H1 (cell line): ENCODE measurements around the gene GSC. TPM values are rescaled to one million over a fixed set of nuclear protein-coding genes. Genes with fewer than 3 reads are reported as not detected.

ENCODE experiments used
- CTCF ChIA-PET: fragments of 300-600 bp; sonication (Branson Sonifier 250); formaldehyde crosslinking; loops from one replicate; lab custom pipeline; 2021; ENCODE audit not compliant: partially characterized antibody; lab: Charles Lee
- POLR2A ChIA-PET: fragments of 300-600 bp; sonication (Branson Sonifier 250); formaldehyde crosslinking; loops from one replicate; lab custom pipeline; 2021; ENCODE audit warnings: inconsistent platforms; ENCODE audit not compliant: partially characterized antibody; lab: Charles Lee
- DNase-seq, 2 experiments: peaks; one replicate each; pipeline versions ENCODE4 v3.0.0 to v3.0.0-alpha.2; 2010 to 2022; ENCODE audit warnings: low spot score in 2 of 2, low read depth in 1 of 2, mixed read lengths in 1 of 2
- FAIRE-seq: peaks from 2 replicates; lab custom pipeline; 2011; peaks lifted over from hg19 to GRCh38; lab: Jason Lieb, UNC
- H2AFZ ChIP-seq: 2 replicates; pipeline ENCODE4 v1.8.1; 2012; ENCODE audit warnings: low read length, inconsistent platforms
- H2AK5ac ChIP-seq: 2 replicates; pipeline ENCODE4 v1.6.1; 2013; ENCODE audit warnings: low read depth, low read length
- H2BK120ac ChIP-seq: replicated peaks from 2 replicates; pipeline ENCODE3; 2013; ENCODE audit warnings: low read depth, low read length, inconsistent platforms
- H2BK12ac ChIP-seq: 2 replicates; pipeline ENCODE4 v1.6.1; 2013; ENCODE audit warnings: low read depth, low read length
- H2BK15ac ChIP-seq: 2 replicates; pipeline ENCODE4 v1.6.1; 2013; ENCODE audit warnings: low read length
- H2BK20ac ChIP-seq: 2 replicates; pipeline ENCODE4 v1.6.1; 2013; ENCODE audit warnings: low read length
- H2BK5ac ChIP-seq: 2 replicates; pipeline ENCODE4 v1.6.1; 2013; ENCODE audit warnings: low read depth, low read length
- H3K14ac ChIP-seq: 2 replicates; pipeline ENCODE4 v1.6.1; 2013; ENCODE audit warnings: inconsistent platforms; ENCODE audit not compliant: insufficient read length
- H3K18ac ChIP-seq: 2 replicates; pipeline ENCODE4 v1.6.1; 2013; ENCODE audit warnings: low read length; ENCODE audit errors: extremely low read depth
- H3K23ac ChIP-seq: 2 replicates; pipeline ENCODE4 v1.6.1; 2013; ENCODE audit warnings: inconsistent platforms; ENCODE audit not compliant: insufficient read length
- H3K23me2 ChIP-seq: 2 replicates; pipeline ENCODE4 v1.6.1; 2013; ENCODE audit warnings: low read depth, low read length
- H3K27ac ChIP-seq: 2 replicates; pipeline ENCODE4 v1.6.1; 2011; ENCODE audit warnings: low read depth, low read length, inconsistent platforms
- H3K27me3 ChIP-seq, 4 experiments: replicated peaks in 1 of 4; 1 replicate in 1 of 4; 2 replicates in 3 of 4; pipeline versions ENCODE4 v1.6.1 to v1.8.1; 2011 to 2013; ENCODE audit warnings: low read length in 3 of 4, mild to moderate bottlenecking in 3 of 4, inconsistent platforms in 2 of 4, mixed read lengths in 2 of 4, moderate library complexity in 1 of 4; ENCODE audit not compliant: control insufficient read depth in 3 of 4, insufficient read depth in 3 of 4; ENCODE audit errors: extremely low read depth in 1 of 4
- H3K36me3 ChIP-seq, 4 experiments: 2 replicates each; pipeline versions ENCODE4 v1.6.1 to v1.8.1; 2011 to 2013; ENCODE audit warnings: mild to moderate bottlenecking in 4 of 4, low read length in 3 of 4, moderate library complexity in 2 of 4, control low read depth in 1 of 4, inconsistent platforms in 1 of 4; ENCODE audit not compliant: insufficient read depth in 4 of 4, control insufficient read depth in 2 of 4
- H3K4ac ChIP-seq: replicated peaks from 2 replicates; pipeline ENCODE3; 2013; ENCODE audit warnings: low read length, low read depth, mixed read lengths, inconsistent platforms; ENCODE audit not compliant: insufficient read length
- H3K4me1 ChIP-seq, 4 experiments: replicated peaks in 1 of 4; 1 replicate in 1 of 4; 2 replicates in 3 of 4; pipeline versions ENCODE4 v1.6.1 to v1.8.1; 2011 to 2013; ENCODE audit warnings: low read length in 3 of 4, inconsistent platforms in 2 of 4, mixed read lengths in 1 of 4; ENCODE audit not compliant: insufficient read depth in 4 of 4, control insufficient read depth in 3 of 4
- H3K4me2 ChIP-seq, 2 experiments: 2 replicates each; pipeline versions ENCODE4 v1.6.1 to v1.8.1; 2011 to 2013; ENCODE audit warnings: low read depth in 2 of 2, low read length in 2 of 2, control low read depth in 1 of 2, inconsistent platforms in 1 of 2, mild to moderate bottlenecking in 1 of 2; ENCODE audit not compliant: insufficient read depth in 1 of 2
- H3K4me3 ChIP-seq, 4 experiments: fragments of 200-600, 300-600 bp in 1 of 4; sonication (generic), shearing (Covaris generic), sonication (Bioruptor Twin) in 1 of 4; 2 replicates each; pipeline versions ENCODE4 v1.5.1 to v1.8.1; 2011 to 2016; ENCODE audit warnings: low read length in 4 of 4, low read depth in 3 of 4, control low read depth in 2 of 4, inconsistent platforms in 2 of 4, mild to moderate bottlenecking in 2 of 4, mixed read lengths in 1 of 4, moderate library complexity in 1 of 4; ENCODE audit not compliant: insufficient read depth in 2 of 4; ENCODE audit errors: extremely low read depth in 1 of 4
- H3K56ac ChIP-seq: replicated peaks from 2 replicates; pipeline ENCODE3; 2013; ENCODE audit warnings: low read depth, mild to moderate bottlenecking, mixed read lengths, low read length, inconsistent platforms; ENCODE audit not compliant: insufficient read length
- H3K79me1 ChIP-seq: 2 replicates; pipeline ENCODE4 v1.6.1; 2013; ENCODE audit warnings: low read depth, low read length, control low read depth
- H3K79me2 ChIP-seq, 2 experiments: 2 replicates each; pipeline versions ENCODE4 v1.6.1 to v1.8.1; 2012 to 2013; ENCODE audit warnings: low read length in 2 of 2, mild to moderate bottlenecking in 2 of 2, inconsistent platforms in 1 of 2; ENCODE audit not compliant: insufficient read depth in 2 of 2, control insufficient read depth in 1 of 2
- H3K9ac ChIP-seq, 4 experiments: replicated peaks in 1 of 4; 1 replicate in 1 of 4; 2 replicates in 3 of 4; pipeline versions ENCODE4 v1.6.1 to v1.8.1; 2011 to 2013; ENCODE audit warnings: low read depth in 3 of 4, low read length in 3 of 4, control low read depth in 2 of 4, mild to moderate bottlenecking in 2 of 4, moderate library complexity in 2 of 4, inconsistent platforms in 1 of 4; ENCODE audit errors: extremely low read depth in 1 of 4
- H3K9me3 ChIP-seq, 2 experiments: 2 replicates each; pipeline versions ENCODE4 v1.6.1 to v1.8.1; 2012 to 2013; ENCODE audit warnings: mild to moderate bottlenecking in 2 of 2, moderate library complexity in 2 of 2, control low read depth in 1 of 2, inconsistent platforms in 1 of 2, low read depth in 1 of 2, low read length in 1 of 2, mixed read lengths in 1 of 2; ENCODE audit not compliant: insufficient read depth in 2 of 2
- H4K20me1 ChIP-seq, 2 experiments: replicated peaks in 1 of 2; 2 replicates each; pipeline versions ENCODE3 to v1.8.1; 2011 to 2013; ENCODE audit warnings: inconsistent platforms in 2 of 2, low read length in 2 of 2, mild to moderate bottlenecking in 1 of 2; ENCODE audit not compliant: insufficient read depth in 2 of 2, control insufficient read depth in 1 of 2
- H4K5ac ChIP-seq: 2 replicates; pipeline ENCODE4 v1.6.1; 2013; ENCODE audit warnings: low read length, low read depth, mixed read lengths, inconsistent platforms; ENCODE audit not compliant: insufficient read length
- H4K8ac ChIP-seq: 2 replicates; pipeline ENCODE4 v1.8.0; 2013; ENCODE audit warnings: mild to moderate bottlenecking, moderate library complexity, low read length, inconsistent platforms; ENCODE audit not compliant: insufficient read depth; ENCODE audit errors: extremely low read depth
- H4K91ac ChIP-seq: replicated peaks from 2 replicates; pipeline ENCODE3; 2013; ENCODE audit warnings: low read length, mixed read lengths, inconsistent platforms; ENCODE audit not compliant: insufficient read length
- ASH2L ChIP-seq: fragments of 200-600, 300-600 bp; sonication (generic); IDR thresholded peaks from one replicate; pipeline ENCODE4 v1.7.1; 2017; ENCODE audit warnings: low read length
- CHD2 ChIP-seq: IDR thresholded peaks from 2 replicates; pipeline ENCODE4 v1.6.1; 2012; ENCODE audit warnings: low read length, improper control_type of control experiment
- JUN ChIP-seq: IDR thresholded peaks from 2 replicates; pipeline ENCODE4 v1.6.1; 2011; ENCODE audit warnings: low read depth, mild to moderate bottlenecking, improper control_type of control experiment, low read length
- KDM5A ChIP-seq: fragments of 200-600 bp; IDR thresholded peaks from 2 replicates; pipeline ENCODE4 v1.7.1; 2012; ENCODE audit warnings: mild to moderate bottlenecking, low read length, inconsistent platforms, mixed read lengths
- POU5F1 ChIP-seq: IDR thresholded peaks from 2 replicates; pipeline ENCODE4 v1.6.1; 2011; ENCODE audit warnings: low read depth, mild to moderate bottlenecking, low read length, moderate library complexity
- RAD21 ChIP-seq, 2 experiments: IDR thresholded peaks in 1 of 2; conservative IDR thresholded peaks in 1 of 2; 2 replicates each; pipeline ENCODE4 v1.6.1; 2011; ENCODE audit warnings: low read depth in 2 of 2, low read length in 2 of 2, improper control_type of control experiment in 1 of 2, inconsistent platforms in 1 of 2, mild to moderate bottlenecking in 1 of 2, moderate library complexity in 1 of 2
- RBBP5 ChIP-seq: IDR thresholded peaks from 2 replicates; pipeline ENCODE4 v1.7.1; 2012; ENCODE audit warnings: low read depth, mild to moderate bottlenecking, inconsistent platforms, low read length, moderate library complexity, borderline replicate concordance
- RFX5 ChIP-seq: IDR thresholded peaks from 2 replicates; pipeline ENCODE4 v1.6.1; 2011; ENCODE audit warnings: low read depth, low read length, improper control_type of control experiment, borderline replicate concordance
- WGBS, 2 experiments: shearing (Covaris generic) in 1 of 2; methylation state at CpG; one replicate each; pipeline versions ENCODE4 v1.1.6 to v1.1.7; 2013 to 2015; ENCODE audit warnings: low lambda C conversion rate in 2 of 2, mixed read lengths in 2 of 2, inconsistent platforms in 1 of 2, low coverage in 1 of 2, missing lambda C conversion rate in 1 of 2; ENCODE audit not compliant: insufficient replicate concordance in 2 of 2, insufficient coverage in 1 of 2, insufficient read length in 1 of 2; ENCODE audit errors: extremely low coverage in 1 of 2, missing lambda C conversion rate in 1 of 2; 5-methylcytosine and 5-hydroxymethylcytosine counted together
- polyA plus RNA-seq, 7 experiments: library from polyadenylated mRNA; depleted of rRNA in 3 of 7; stranded (reverse) in 5 of 7; unstranded in 2 of 7; fragments of >200 nt in 5 of 7; fragments of 200-250 nt in 2 of 7; gene quantifications; 1 replicate in 5 of 7; 2 replicates in 1 of 7; 4 replicates in 1 of 7; pipeline versions ENCODE4 v1.2.1 to v1.2.3, GENCODE V29; 2011 to 2013; ENCODE audit warnings: missing spikeins in 2 of 7, mixed read lengths in 2 of 7
- total RNA-seq: library from RNA; stranded (reverse); fragmentation: NEBNext Ultra II Directional; extraction: Animal tissue kit (Norgen Biotek cat#: 25700); gene quantifications from 2 replicates; pipeline ENCODE4 v1.2.1, GENCODE V29; 2021

The GSC gene
- total and polyA plus RNA-seq, 2 of the 8 experiments (the other 6 are each of a cell fraction or from before 2014, with no cell fraction given), result 0.17 to 0.54 TPM

- Histone ChIP-seq H2BK5ac (no peak overlapping the region), H2BK120ac (no peak overlapping the region), H2BK15ac (no peak overlapping the region), H3K4me3 (no peak overlapping the region), H3K23ac (no peak overlapping the region), H3K4ac (no peak overlapping the region), H2AFZ (no peak overlapping the region), H3K79me2 (no peaks in the 10 kb centered on the region), H4K5ac (no peak overlapping the region), H3K18ac (no peak overlapping the region), H3K36me3 (no peaks in the 10 kb centered on the region), H3K27me3 (no peaks in the 10 kb centered on the region), H3K23me2 (peaks cover 2% of the 10 kb centered on the region; the same call in 1 of the 2 replicates), H4K8ac (no peak overlapping the region; the same call in 1 of the 2 replicates), H4K20me1 (no peaks in the 10 kb centered on the region), H3K79me1 (no peaks in the 10 kb centered on the region), H2BK12ac (no peak overlapping the region; the same call in 1 of the 2 replicates), H3K27ac (no peak overlapping the region), H4K91ac (no peak overlapping the region), H3K9ac (no peak overlapping the region), H3K56ac (no peak overlapping the region), H2AK5ac (no peak overlapping the region), H3K14ac (no peak overlapping the region), H3K4me2 (no peak overlapping the region), H3K4me1 (no peaks in the 10 kb centered on the region), H3K9me3 (no peaks in the 10 kb centered on the region), H2BK20ac (no peak overlapping the region)
- POLR2A ChIA-PET, result no interaction called here
- TF ChIP-seq RAD21 (IDR thresholded peaks at IDR 0.05 in 1 of 2, conservative IDR thresholded peaks at IDR 0.05 in 1 of 2; ENCODE audit: low read depth in 2 of 2, low read length in 2 of 2) (no peak), RFX5 (no peak), RBBP5 (no peak), KDM5A (no peak), ASH2L (no peak), POU5F1 (no peak), JUN (no peak), CHD2 (no peak)
- FAIRE-seq (no peak), DNase-seq (no peak)
- CTCF ChIA-PET, result interaction anchor here (3.3 kb wide), 1 partner anchor 10 kb away, joined by 17 read pairs; no protein-coding TSS in a partner anchor
- 90% methylated on average over 5 of the region's 5 CpGs; no CpG with 5 or more reads in 1 of the 2 experiments for WGBS, 2 experiments
Measured at GRCh38 chr14:94738751-94739150, 31.2 kb downstream of the GSC start.
